K562 (cell line): Measurements from ENCODE around the gene SDC3. TPM values are rescaled to one million over a fixed set of nuclear protein-coding genes. Genes with fewer than 3 reads are reported as not detected.

Experiments used
- ATAC-seq: fragments of 200-7000 bp; cut with Tn5 transposase; 3 replicates; pipeline ENCODE4 v1.9.1; 2020; ENCODE audit warnings: moderate library complexity
- BruUV-seq: library from RNA; stranded (reverse); fragments of 400-500 nt; replicated peaks from 2 replicates; lab custom pipeline; 2021; lab: Mats Ljungman, UMichigan
- CTCF ChIA-PET: fragments of 300-600 bp; formaldehyde crosslinking; extraction: SDS; loops from one replicate; lab custom pipeline; 2021; ENCODE audit warnings: low intra/inter-chr PET ratio; lab: Yijun Ruan, JAX
- POLR2A ChIA-PET: fragments of 300-600, 350-650 bp; sonication (Branson Sonifier 250); formaldehyde crosslinking; extraction: SDS; loops from one replicate; lab custom pipeline; 2021; ENCODE audit warnings: antibody characterized with exemption, inconsistent platforms; lab: Yijun Ruan, JAX
- DNase-seq, 4 experiments: peaks; one replicate each; pipeline versions ENCODE4 v3.0.0 to v3.0.0-alpha.2; 2011 to 2018; ENCODE audit warnings: low spot score in 3 of 4, mixed read lengths in 3 of 4; ENCODE audit errors: extremely low read depth in 1 of 4
- FAIRE-seq: peaks from 2 replicates; lab custom pipeline; 2011; peaks lifted over from hg19 to GRCh38; lab: Jason Lieb, UNC
- H2AFZ ChIP-seq: 2 replicates; pipeline ENCODE4 v1.6.0; 2011; ENCODE audit warnings: low read depth, low read length, control low read depth, inconsistent platforms
- H3K27ac ChIP-seq: fragments of 200-600 bp; 3 replicates; pipeline ENCODE4 v1.8.0; 2011; ENCODE audit warnings: low read depth, mild to moderate bottlenecking, control low read depth, inconsistent platforms, low read length, moderate library complexity, mixed read lengths; ENCODE audit errors: extremely low read depth
- H3K27me3 ChIP-seq, 2 experiments: fragments of 300-600 bp in 1 of 2; 2 replicates in 1 of 2; 3 replicates in 1 of 2; pipeline versions ENCODE4 v1.6.0 to v1.8.0; 2011; ENCODE audit warnings: inconsistent platforms in 2 of 2, low read length in 2 of 2, mild to moderate bottlenecking in 1 of 2, mixed read lengths in 1 of 2, moderate library complexity in 1 of 2; ENCODE audit not compliant: control insufficient read depth in 2 of 2, insufficient read depth in 2 of 2
- H3K36me3 ChIP-seq: fragments of 300-600 bp; 3 replicates; pipeline ENCODE4 v1.8.0; 2011; ENCODE audit warnings: mild to moderate bottlenecking, low read length, inconsistent platforms; ENCODE audit not compliant: control insufficient read depth, insufficient read depth
- H3K4me1 ChIP-seq, 2 experiments: fragments of 200-600 bp in 1 of 2; replicated peaks in 1 of 2; 2 replicates in 1 of 2; 3 replicates in 1 of 2; pipeline versions ENCODE4 v1.5.1 to v1.8.0; 2011; ENCODE audit warnings: inconsistent platforms in 2 of 2, low read length in 2 of 2, mild to moderate bottlenecking in 1 of 2, mixed read lengths in 1 of 2, moderate library complexity in 1 of 2; ENCODE audit not compliant: control insufficient read depth in 2 of 2, insufficient read depth in 2 of 2
- H3K4me2 ChIP-seq: 2 replicates; pipeline ENCODE4 v1.6.1; 2011; ENCODE audit warnings: low read length, control low read depth, inconsistent platforms, mixed read lengths; ENCODE audit not compliant: insufficient read depth
- H3K4me3 ChIP-seq: fragments of 200-600 bp; sonication (generic), shearing (Covaris generic); 2 replicates; pipeline ENCODE4 v1.5.1; 2016; ENCODE audit warnings: control low read depth, inconsistent platforms
- H3K79me2 ChIP-seq: fragments of 200-600 bp; 3 replicates; pipeline ENCODE4 v1.8.0; 2011; ENCODE audit warnings: low read length, inconsistent platforms; ENCODE audit not compliant: control insufficient read depth, insufficient read depth
- H3K9ac ChIP-seq, 2 experiments: 2 replicates each; pipeline versions ENCODE4 v1.6.0 to v1.6.1; 2011; ENCODE audit warnings: low read depth in 2 of 2, low read length in 2 of 2, control low read depth in 1 of 2, inconsistent platforms in 1 of 2, mild to moderate bottlenecking in 1 of 2, mixed read lengths in 1 of 2; ENCODE audit not compliant: insufficient read depth in 1 of 2
- H3K9me1 ChIP-seq: one replicate; pipeline ENCODE4 v1.6.0; 2011; ENCODE audit warnings: inconsistent platforms, mild to moderate bottlenecking, low read length, moderate library complexity; ENCODE audit not compliant: control insufficient read depth, insufficient read depth
- H3K9me3 ChIP-seq: replicated peaks from 2 replicates; pipeline ENCODE4 v1.5.1; 2011; ENCODE audit warnings: low read depth, low read length, inconsistent platforms; ENCODE audit not compliant: control insufficient read depth, insufficient read depth
- H4K20me1 ChIP-seq: replicated peaks from 2 replicates; pipeline ENCODE4 v1.6.1; 2011; ENCODE audit warnings: low read length, inconsistent platforms, mixed read lengths; ENCODE audit not compliant: control insufficient read depth, insufficient read depth
- CREBBP ChIP-seq: IDR thresholded peaks from one replicate; pipeline ENCODE4 v1.6.1; 2012; ENCODE audit warnings: low read depth, mild to moderate bottlenecking, control low read depth, inconsistent platforms, low read length
- KLF10 ChIP-seq: fragments of 250-450 bp; sonication (Bioruptor Pico); IDR thresholded peaks from 2 replicates; pipeline ENCODE4 v1.6.1; 2021; ENCODE audit warnings: matching md5 sums
- RREB1 ChIP-seq: fragments of 250-450 bp; sonication (Bioruptor Pico); IDR thresholded peaks from 2 replicates; pipeline ENCODE4 v1.4.0; 2020
- ZNF224 ChIP-seq: sonication (generic); formaldehyde crosslinking; IDR thresholded peaks from 2 replicates; pipeline ENCODE4 v1.8.0; 2022; ENCODE audit warnings: mild to moderate bottlenecking, missing genetic modification reagents
- WGBS: fragments of 100-300 bp; shearing (Covaris generic); methylation state at CpG from one replicate; pipeline ENCODE4 v1.1.6; 2016; ENCODE audit warnings: low coverage, mixed read lengths; ENCODE audit not compliant: insufficient coverage; ENCODE audit errors: missing lambda C conversion rate; 5-methylcytosine and 5-hydroxymethylcytosine counted together
- in situ Hi-C: fragments of 300-500 bp; cut with MboI; formaldehyde crosslinking; loops from 4 replicates; pipeline ENCODE4 v1.15.0; 2018; ENCODE audit warnings: inconsistent platforms, mixed read lengths
- intact Hi-C: fragments of 100-400 bp; cut with micrococcal nuclease; formaldehyde crosslinking; loops from 2 replicates; pipeline ENCODE4 v1.14.2; 2022
- polyA plus RNA-seq, 8 experiments: library from polyadenylated mRNA; depleted of rRNA in 4 of 8; stranded (reverse) in 5 of 8; unstranded in 3 of 8; fragments of >200 nt; fragmentation: Nextera tagmentation in 2 of 8; fragmentation: Illumina TruSeq in 1 of 8; extraction: Ambion mirVana in 2 of 8; extraction: Trizol in 1 of 8; gene quantifications; 2 replicates each; pipeline versions ENCODE4 v1.2.1 to v1.2.3, GENCODE V29; 2011 to 2014; ENCODE audit warnings: inconsistent platforms in 1 of 8, missing spikeins in 1 of 8
- total RNA-seq, 7 experiments: library from RNA; depleted of rRNA in 6 of 7; stranded (reverse); fragments of >200 nt in 6 of 7; fragmentation: Illumina TruSeq in 2 of 7; extraction: Trizol in 2 of 7; gene quantifications; 2 replicates each; pipeline versions ENCODE4 v1.2.1 to v1.2.3, GENCODE V29; 2011 to 2021; ENCODE audit warnings: low replicate concordance in 1 of 7

The SDC3 gene
- total and polyA plus RNA-seq, 9 of the 15 experiments (the other 6 are each of a cell fraction or from before 2014, with no cell fraction given) = 0.38 to 44.1 (median 12.1) TPM

GRCh38 chr1:30866594-30866993, 42.0 kb downstream of the SDC3 start:
- Histone ChIP-seq H3K9ac (no peak overlapping the region), H3K4me2 (no peak overlapping the region), H3K79me2 (no peaks in the 10 kb centered on the region), H3K9me3 (no peaks in the 10 kb centered on the region), H2AFZ (no peak overlapping the region), H3K27ac (no peak overlapping the region), H3K9me1 (peaks cover under 1% of the 10 kb centered on the region), H3K36me3 (no peaks in the 10 kb centered on the region), H4K20me1 (no peaks in the 10 kb centered on the region), H3K27me3 (no peaks in the 10 kb centered on the region), H3K4me3 (no peak overlapping the region), H3K4me1 (peaks cover 8 to 16% of the 10 kb centered on the region in 2 experiments; a peak in 4 of 5 replicates)
- ChIA-PET POLR2A (interaction anchor here (1.0 to 1.4 kb wide), 6 partner anchors 12 to 57 kb away, joined by 3 to 5 read pairs (median 3); no protein-coding TSS in a partner anchor), CTCF (no interaction called here)
- no peak for DNase-seq
- intact Hi-C loops = no loop called here
- BruUV-seq = no TSS peak
- ATAC-seq = no peak
- FAIRE-seq = no peak
- TF ChIP-seq RREB1 (CRISPR knock-in tag) (0 out of 2 replicates have a peak, but pooled peaks have one; percentile 7), KLF10 (CRISPR knock-in tag) (no peak), ZNF224 (CRISPR knock-in tag) (0 out of 2 replicates have a peak, but pooled peaks have one; percentile 40), CREBBP (no peak)
- WGBS = 21% methylated on average over 3 of the region's 3 CpGs
- in situ Hi-C loops = no loop called here
